HG03457 (cell line): Measurements from ENCODE around the gene DMWD.
"Not testable (repeated sequence)": the region's sequence is repeated elsewhere in the genome, so short reads cannot be mapped to it uniquely, and the experiment has no call there.

ENCODE experiments used
- ATAC-seq: cut with Tn5 transposase; IDR thresholded peaks from one replicate; pipeline ENCODE4 v1.9.1; 2021; ENCODE audit warnings: moderate number of reproducible peaks; ENCODE audit not compliant: unreplicated experiment

The DMWD gene

DNA sequence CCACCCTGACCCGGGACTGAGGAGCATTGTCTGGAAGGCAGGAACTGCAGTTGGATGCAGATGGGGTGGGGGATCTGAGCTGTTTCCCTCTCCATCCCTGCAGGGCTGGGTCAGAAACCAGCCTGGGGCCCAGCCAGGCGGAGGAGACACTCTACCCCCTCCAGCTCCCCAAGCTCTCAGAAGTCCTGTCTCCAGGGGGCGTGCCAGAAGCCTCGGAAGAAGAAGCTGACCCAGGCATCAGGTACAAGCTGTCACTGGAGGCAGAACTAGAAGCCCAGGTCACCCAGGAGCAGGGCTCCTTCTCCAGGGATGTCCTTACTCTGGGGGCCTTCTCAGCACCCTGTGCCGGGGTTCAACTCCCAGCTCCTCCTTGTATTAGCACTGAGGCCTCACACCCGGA, 39.1 kb downstream of the DMWD start:
- no peak for ATAC-seq

DNA sequence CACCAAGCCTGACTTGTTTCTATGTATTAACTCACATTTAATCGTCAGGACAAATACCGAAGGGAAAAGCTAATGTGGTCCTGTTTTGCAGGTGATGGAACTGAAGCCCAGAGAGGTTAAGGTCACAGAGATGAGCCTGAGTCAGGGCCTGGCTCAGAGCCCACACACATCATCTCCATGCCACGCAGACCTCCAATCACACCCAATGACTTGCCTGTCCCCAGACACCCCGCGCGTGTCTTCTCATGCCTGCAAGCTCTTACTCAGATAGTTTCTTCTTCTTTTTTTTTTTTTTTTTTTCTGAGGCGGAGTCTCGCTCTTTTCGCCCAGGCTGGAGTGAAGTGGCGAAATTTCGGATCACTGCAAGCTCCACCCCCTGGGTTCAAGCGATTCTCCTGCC, 40.0 kb downstream of the DMWD start:
- no peak for ATAC-seq

DNA sequence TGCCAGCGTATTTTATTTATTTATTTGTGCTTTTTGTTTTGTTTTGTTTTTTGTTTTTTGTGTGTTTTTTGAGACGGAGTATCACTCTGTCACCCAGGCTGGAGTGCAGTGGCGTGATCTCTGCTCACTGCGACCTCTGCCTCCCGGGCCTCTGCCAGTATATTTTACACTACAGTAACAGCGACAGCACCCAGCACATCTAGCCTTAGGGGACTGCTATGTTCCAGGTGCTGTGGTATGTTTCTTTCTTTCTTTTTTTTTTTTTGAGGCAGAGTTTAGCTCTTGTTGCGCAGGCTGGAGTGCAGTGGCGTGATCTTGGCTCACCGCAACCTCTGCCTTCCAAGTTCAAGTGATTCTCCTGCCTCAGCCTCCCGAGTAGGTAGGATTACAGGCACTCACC, 41.2 kb downstream of the DMWD start:
- not testable (repeated sequence) for ATAC-seq

DNA sequence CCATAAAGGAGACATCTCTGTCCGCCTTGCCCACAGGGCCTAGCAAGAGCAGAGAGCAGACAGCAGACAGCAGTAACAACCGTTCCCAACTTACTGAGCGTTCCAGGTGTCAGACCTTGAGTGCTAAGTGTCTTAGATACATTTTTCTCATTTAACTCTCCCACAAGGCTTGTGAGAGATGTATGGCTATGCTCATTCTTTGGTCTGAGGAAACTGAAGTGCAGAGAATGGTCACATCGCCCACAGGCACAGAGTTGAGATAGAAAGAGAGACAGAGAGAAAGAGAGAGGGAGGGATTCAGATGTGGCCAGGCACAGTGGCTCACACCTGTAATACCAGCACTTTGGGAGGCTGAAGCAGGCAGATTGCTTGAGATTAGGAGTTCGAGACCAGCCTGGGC, 45.1 kb downstream of the DMWD start:
- ATAC-seq, result no peak

DNA sequence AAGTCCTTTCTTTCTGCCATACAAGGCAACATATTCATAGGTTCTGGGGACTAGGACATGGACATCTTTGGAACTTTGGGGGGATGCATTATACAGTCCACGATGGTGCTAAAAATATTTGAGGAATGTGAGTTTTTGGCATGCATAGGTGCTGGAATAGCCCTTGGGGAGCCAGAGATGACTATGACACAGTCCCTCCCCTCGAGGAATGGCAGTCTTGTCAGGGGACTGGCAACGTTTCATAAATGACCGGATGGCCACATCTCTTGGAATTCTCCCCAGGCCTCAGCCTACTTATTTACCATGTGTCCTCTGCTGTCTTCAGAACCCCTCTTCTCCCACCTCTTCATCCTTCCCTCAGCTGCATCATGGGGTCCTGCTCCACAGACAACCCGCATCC, 45.8 kb downstream of the DMWD start:
- ATAC-seq, result no peak

- ATAC-seq, result no peak
These were observed 47.0 kb downstream of the DMWD start for GRCh38 chr19:45745606-45746005.

- ATAC-seq, result no peak
These were observed 49.7 kb downstream of the DMWD start for GRCh38 chr19:45742969-45743368.

GRCh38 chr19:45739498-45740439, 52.9 kb downstream of the DMWD start:
- no peak for ATAC-seq

- no peak for ATAC-seq
These were observed 59.4 kb downstream of the DMWD start, which contains the start of gene MEIOSIN for GRCh38 chr19:45733160-45733810. Gene MEIOSIN, plus strand, starts transcription at chr19:45733439. Its CDS starts 1,938 bp downstream, at chr19:45735377.
